CD4-positive, alpha-beta T cell treated with Interleukin-1 beta for 1 hour (primary cell): ENCODE measurements around the gene VPS26C.

Experiments
- DNase-seq, 2 donors: peaks; one replicate each; pipeline ENCODE4 v3.0.0-alpha.2; 2020 to 2022

The VPS26C gene

DNA sequence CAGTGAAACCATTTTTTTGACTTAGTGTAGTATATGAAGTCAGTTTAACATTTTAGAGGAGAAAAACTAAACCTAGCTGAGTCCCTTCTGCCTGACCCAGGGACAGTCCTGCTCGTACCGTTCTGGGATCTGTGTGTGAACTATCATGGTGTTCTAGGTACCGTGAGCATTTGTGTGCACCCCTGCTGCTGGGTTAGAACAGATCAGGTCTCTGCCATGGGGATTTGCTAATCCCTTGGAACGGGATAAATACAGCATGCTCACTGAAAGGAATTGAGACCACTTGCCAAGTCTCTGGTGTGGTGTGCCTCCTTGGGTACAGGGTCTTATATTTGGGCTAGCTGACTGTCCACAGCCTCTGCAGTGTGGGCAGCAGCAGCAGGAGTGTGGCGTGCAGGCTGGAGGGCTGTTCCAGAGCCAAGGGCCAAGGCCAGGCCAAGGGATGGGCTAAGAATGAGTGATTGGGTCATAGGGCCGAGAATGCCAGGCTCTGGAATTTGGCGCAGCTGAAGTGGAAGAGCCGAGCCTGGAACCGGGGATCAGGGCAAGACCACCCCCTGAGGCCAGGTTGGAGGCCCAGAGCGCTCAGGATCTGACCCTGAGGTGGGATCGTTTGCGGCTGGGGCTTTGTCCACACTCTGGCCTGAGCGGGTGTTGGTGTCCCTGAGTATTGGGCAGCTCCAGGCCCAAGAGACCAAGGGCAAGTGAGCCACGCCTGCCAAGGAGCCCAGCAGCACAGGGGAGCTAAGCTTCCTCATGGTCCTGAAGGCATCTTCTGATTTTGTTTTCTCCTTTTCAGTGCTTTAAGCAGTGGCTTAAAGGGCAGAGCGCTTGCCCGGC lies 66.3 kb downstream of the VPS26C start:
- DNase-seq: no peak

- no peak for DNase-seq
Observed at GRCh38 chr21:37199057-37199924, 67.8 kb downstream of the VPS26C start.

GRCh38 chr21:37197746-37198145 lies 69.4 kb downstream of the VPS26C start:
- DNase-seq: no peak

DNA sequence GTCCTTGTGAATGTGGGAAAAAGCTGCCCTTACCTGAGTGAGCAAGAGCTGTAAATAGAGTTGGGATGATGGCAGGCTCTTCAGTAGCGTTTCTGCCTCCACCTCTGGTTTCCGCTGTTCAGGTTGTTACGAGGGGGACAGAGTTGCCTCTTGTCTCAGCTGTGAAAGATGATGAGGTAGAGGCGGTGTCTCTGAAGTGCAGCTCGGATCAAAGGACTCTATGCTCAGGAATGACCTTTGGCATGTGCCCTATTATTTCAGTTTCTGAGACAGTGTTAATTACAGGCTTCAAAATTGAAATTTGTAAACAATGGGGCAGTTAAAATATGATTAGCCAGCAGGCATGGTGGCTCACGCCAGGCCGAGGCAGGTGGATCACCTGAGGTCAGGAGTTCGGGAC lies 70.3 kb downstream of the VPS26C start:
- no peak for DNase-seq

DNA sequence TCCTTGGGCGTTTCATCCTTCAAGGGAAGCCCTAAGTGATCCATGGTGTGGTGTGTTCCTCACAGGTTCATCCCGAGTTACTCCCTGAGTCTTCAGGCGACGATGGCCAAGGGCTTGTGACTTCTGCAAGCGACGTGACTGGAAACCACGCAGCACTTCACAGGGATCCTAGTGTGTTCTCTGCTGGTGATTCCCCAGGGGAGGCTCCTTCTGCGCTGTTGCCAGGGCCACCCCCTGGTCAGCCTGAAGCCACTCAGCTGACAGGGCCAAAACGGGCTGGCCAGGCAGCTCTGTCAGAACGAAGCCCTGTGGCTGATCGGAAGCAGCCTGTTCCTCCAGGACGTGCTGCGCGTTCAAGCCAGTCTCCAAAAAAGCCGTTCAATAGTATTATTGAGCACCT lies 71.5 kb downstream of the VPS26C start:
- no peak for DNase-seq

DNA sequence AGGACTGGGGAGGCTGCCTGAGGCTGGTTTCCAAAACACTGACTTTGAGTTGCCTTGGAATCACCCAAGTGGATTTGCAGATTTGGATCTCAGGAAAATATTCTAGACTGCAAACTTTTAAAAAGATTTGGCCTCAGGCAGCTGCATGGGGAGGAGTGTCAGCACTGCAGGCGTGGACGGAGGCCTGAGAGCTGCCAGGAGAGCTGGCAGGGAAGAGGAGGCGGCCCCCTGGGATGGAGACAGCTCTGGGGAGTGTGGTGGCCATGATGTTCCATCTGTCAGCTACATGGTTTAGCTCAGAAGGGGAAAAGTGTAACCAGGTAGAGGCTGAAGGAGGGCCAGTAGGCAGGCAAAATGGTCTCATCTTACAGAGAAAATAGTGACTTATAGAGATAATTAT lies 72.1 kb downstream of the VPS26C start:
- no peak for DNase-seq

- DNase-seq: no peak
Observed at GRCh38 chr21:37193676-37194075, 73.5 kb downstream of the VPS26C start.

GRCh38 chr21:37193006-37193405 lies 74.1 kb downstream of the VPS26C start:
- no peak for DNase-seq

DNA sequence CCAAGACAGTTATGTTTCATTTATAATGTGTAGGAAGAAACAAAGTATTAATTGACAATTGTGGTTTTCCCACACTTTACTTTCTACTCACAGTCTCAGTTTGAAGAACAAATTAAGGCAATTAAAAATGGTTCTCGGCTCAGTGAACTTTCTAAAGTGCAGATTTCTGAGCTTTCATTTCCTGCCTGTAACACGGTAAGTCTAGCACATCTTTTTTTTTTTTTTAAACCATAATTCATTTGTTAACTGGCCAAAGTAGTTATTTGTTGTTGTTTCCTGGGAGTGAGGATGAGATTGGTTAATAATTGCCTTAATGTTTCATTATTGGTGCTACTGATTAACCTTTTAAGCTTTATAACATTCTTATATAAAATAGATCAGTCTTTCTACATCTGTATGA lies 75.1 kb downstream of the VPS26C start:
- no peak for DNase-seq

- no peak for DNase-seq
Observed at GRCh38 chr21:37188825-37189224, 78.3 kb downstream of the VPS26C start.

GRCh38 chr21:37186983-37187382 lies 80.2 kb downstream of the VPS26C start:
- no peak for DNase-seq

DNA sequence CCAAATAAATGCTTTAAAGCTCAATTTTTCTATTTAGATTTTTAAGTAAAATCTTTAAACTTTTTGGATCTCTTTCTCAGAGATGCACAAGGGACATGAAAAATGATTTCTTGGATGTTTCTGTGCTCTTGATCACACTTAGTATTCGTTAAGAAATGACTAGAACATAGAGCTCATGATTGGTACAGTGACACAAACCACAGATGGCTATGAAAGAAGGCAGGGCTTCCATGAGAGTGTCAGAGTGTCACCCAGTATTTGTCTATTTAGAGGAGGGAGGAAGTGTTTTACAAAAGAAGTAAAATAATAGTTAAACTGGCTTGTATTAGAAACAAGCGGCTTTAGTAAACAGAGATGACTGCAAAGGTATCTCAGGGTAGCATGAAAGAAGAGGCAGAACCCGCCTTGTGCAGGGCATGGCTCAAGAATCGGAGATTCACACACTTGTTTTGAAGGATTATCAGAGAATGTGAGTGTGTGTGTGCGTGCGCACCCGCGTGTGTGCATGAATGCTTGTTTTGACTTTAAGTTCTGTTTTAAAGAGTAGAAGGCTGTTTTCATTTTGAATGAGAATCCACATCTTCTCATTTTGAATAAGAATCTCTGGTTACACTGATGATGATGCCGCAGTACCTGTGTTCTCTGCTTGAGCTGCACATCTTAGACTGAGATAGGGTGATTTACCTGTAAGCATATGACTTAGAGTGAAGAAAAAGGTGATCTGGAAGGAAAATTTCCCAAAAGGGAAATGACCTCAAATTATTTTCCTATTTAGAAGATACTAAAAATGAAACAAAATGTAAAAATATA lies 82.1 kb downstream of the VPS26C start:
- DNase-seq: no peak

DNA sequence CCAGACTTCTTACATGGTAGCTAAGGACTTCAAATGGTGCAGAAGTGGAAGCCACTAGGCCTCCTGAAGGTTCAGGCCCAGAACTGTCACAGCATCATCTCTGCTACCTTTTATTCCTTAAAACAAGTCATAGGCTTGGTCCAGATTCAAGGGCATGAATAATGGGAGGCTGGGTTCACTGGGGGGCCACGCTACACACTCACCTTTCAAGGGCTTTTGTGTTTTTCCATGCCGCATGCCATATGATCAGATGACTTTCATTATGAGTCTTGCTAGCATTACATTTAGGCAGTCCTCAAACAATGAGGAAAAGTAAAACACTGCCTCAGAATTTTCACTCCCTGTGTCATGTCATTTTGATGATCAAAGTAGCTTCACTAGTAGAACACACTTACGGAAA lies 83.4 kb downstream of the VPS26C start:
- no peak for DNase-seq

DNA sequence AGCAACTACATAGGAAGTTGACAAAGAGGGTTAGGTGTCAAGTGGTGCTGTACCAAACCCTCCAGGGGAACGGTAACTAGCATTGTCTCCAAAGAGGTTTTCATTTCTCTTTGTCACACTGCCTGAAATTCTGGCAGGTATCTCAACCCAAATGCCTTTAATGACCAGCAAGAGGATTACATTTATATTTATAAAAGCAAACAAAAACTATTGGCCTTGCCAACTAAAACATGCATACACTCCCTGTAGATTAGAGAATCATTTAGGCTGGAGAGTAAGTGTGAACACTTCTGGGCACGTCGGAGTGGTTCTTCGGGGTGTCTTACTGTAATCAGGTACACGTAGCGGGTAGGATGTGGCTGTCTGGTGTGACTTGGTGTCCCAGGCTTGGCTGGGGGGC lies 84.9 kb downstream of the VPS26C start:
- DNase-seq: no peak

- DNase-seq: no peak
Observed at GRCh38 chr21:37181059-37181458, 86.1 kb downstream of the VPS26C start.

DNA sequence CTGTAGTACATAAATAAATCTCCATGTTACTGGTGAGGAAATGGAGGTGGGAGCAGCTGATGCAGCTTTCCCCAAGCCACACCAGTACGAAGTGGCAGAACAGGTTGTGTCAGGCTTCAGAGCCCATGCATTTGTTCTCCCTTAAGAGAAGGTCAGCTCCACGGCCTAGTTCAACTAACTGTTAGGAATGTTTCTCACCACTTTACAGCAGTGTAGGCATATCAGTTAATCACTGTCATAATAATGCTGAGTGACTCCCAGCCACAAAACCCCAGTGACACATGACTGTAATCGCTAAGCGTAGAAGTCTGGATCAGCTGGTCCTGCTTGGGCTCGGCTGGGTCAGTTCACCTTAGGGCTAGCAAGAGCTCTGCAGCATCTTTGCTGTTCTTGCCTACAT lies 90.4 kb downstream of the VPS26C start:
- no peak for DNase-seq
